Activated CD4-positive, alpha-beta T cell treated with anti-CD3 and anti-CD28 coated beads for 36 hours (primary cell): ENCODE data around the gene CENPP. TPM values are rescaled to one million over a fixed set of nuclear protein-coding genes. Genes with fewer than 3 reads are reported as not detected.

Experiments
- ATAC-seq: fragments of 200-7000 bp; cut with Tn5 transposase; one replicate; pipeline ENCODE4 v1.10.0; 2021; ENCODE audit warnings: mild to moderate bottlenecking, moderate library complexity
- CTCF ChIA-PET: fragments of 350-600 bp; sonication (Branson Sonifier 250); formaldehyde crosslinking; loops from one replicate; lab custom pipeline; 2021; ENCODE audit warnings: antibody characterized with exemption; lab: Charles Lee
- POLR2A ChIA-PET: fragments of 350-600 bp; sonication (Branson Sonifier 250); formaldehyde crosslinking; loops from one replicate; lab custom pipeline; 2021; ENCODE audit warnings: antibody characterized with exemption, inconsistent platforms; lab: Charles Lee
- DNase-seq: peaks from one replicate; pipeline ENCODE4 v3.0.0-alpha.2; 2020
- H3K27ac Mint-ChIP-seq: one replicate; pipeline ENCODE4 v1.8.0; 2021; ENCODE audit warnings: mixed read lengths
- H3K27me3 Mint-ChIP-seq: one replicate; pipeline ENCODE4 v1.8.0; 2021; ENCODE audit warnings: mixed read lengths
- H3K36me3 Mint-ChIP-seq: one replicate; pipeline ENCODE4 v1.8.0; 2021; ENCODE audit warnings: low read depth, mixed read lengths
- H3K4me1 Mint-ChIP-seq: one replicate; pipeline ENCODE4 v1.8.0; 2021; ENCODE audit warnings: mixed read lengths
- H3K4me3 Mint-ChIP-seq: one replicate; pipeline ENCODE4 v1.8.0; 2021; ENCODE audit warnings: mild to moderate bottlenecking, moderate library complexity, mixed read lengths
- H3K9me3 Mint-ChIP-seq: one replicate; pipeline ENCODE4 v1.8.0; 2021; ENCODE audit warnings: low read depth, mixed read lengths
- intact Hi-C, 2 experiments: fragments of 100-400 bp; cut with DNase I in 1 of 2; cut with micrococcal nuclease in 1 of 2; formaldehyde crosslinking; loops; one replicate each; pipeline versions ENCODE4 v1.14.2 to v1.15.1; 2022 to 2024; cut with DNase I, micrococcal nuclease
- total RNA-seq, 2 experiments: library from RNA; stranded (reverse); gene quantifications; one replicate each; pipeline ENCODE4 v1.2.3, GENCODE V29; 2021

CENPP gene
- total RNA-seq, 2 experiments from 2014 or later = 22.8 to 32.3 TPM

- intact Hi-C loops = no loop called here
- no peaks in the 10 kb centered on the region for H3K9me3 Mint-ChIP-seq
- POLR2A ChIA-PET = no interaction called here
- CTCF ChIA-PET = no interaction called here
- DNase-seq (no peak), ATAC-seq (no peak)
- H3K4me1 Mint-ChIP-seq = peaks cover 7% of the 10 kb centered on the region
- H3K4me3 Mint-ChIP-seq = no peak overlapping the region
- peaks cover 10% of the 10 kb centered on the region for H3K36me3 Mint-ChIP-seq
- no peaks in the 10 kb centered on the region for H3K27me3 Mint-ChIP-seq
- H3K27ac Mint-ChIP-seq = no peak overlapping the region
Measured at GRCh38 chr9:92657296-92658094, 331.7 kb downstream of the CENPP start.

GRCh38 chr9:92658176-92658575 is 332.4 kb downstream of the CENPP start:
- ATAC-seq (no peak), DNase-seq (no peak)
- ChIA-PET CTCF (no interaction called here), POLR2A (interaction anchor here (0.7 kb wide), 1 partner anchor 8 kb away, joined by 3 read pairs; no protein-coding TSS in a partner anchor)
- Mint-ChIP-seq H3K27me3 (no peaks in the 10 kb centered on the region), H3K36me3 (peaks cover 6% of the 10 kb centered on the region), H3K4me1 (peaks cover 7% of the 10 kb centered on the region), H3K9me3 (no peaks in the 10 kb centered on the region), H3K27ac (no peak overlapping the region), H3K4me3 (no peak overlapping the region)
- intact Hi-C loops = no loop called here

- peaks cover 11% of the 10 kb centered on the region for H3K4me1 Mint-ChIP-seq
- no peak overlapping the region for H3K4me3 Mint-ChIP-seq
- ATAC-seq = no peak
- peaks cover 10% of the 10 kb centered on the region for H3K36me3 Mint-ChIP-seq
- H3K27me3 Mint-ChIP-seq = no peaks in the 10 kb centered on the region
- intact Hi-C loops = no loop called here
- ChIA-PET CTCF (no interaction called here), POLR2A (interaction anchor here (0.7 kb wide), 1 partner anchor 8 kb away, joined by 3 read pairs; no protein-coding TSS in a partner anchor)
- H3K27ac Mint-ChIP-seq = no peak overlapping the region
- no peak for DNase-seq
- no peaks in the 10 kb centered on the region for H3K9me3 Mint-ChIP-seq
Measured at GRCh38 chr9:92658611-92659010, 332.9 kb downstream of the CENPP start.

GRCh38 chr9:92659601-92660000 is 333.8 kb downstream of the CENPP start:
- H3K27ac Mint-ChIP-seq = no peak overlapping the region
- H3K4me3 Mint-ChIP-seq = no peak overlapping the region
- ChIA-PET POLR2A (no interaction called here), CTCF (no interaction called here)
- H3K36me3 Mint-ChIP-seq = peaks cover 10% of the 10 kb centered on the region
- DNase-seq (no peak), ATAC-seq (no peak)
- intact Hi-C loops = no loop called here
- peaks cover 17% of the 10 kb centered on the region for H3K4me1 Mint-ChIP-seq
- no peaks in the 10 kb centered on the region for H3K27me3 Mint-ChIP-seq
- no peaks in the 10 kb centered on the region for H3K9me3 Mint-ChIP-seq

- POLR2A ChIA-PET = no interaction called here
- Mint-ChIP-seq H3K27ac (no peak overlapping the region), H3K9me3 (no peaks in the 10 kb centered on the region), H3K4me3 (no peak overlapping the region), H3K4me1 (peaks cover 24% of the 10 kb centered on the region), H3K27me3 (no peaks in the 10 kb centered on the region), H3K36me3 (peaks cover 13% of the 10 kb centered on the region)
- intact Hi-C loops = loop anchor here in 1 of 2 experiments (10.0 kb wide), 1 partner anchor 795 kb away; the partner anchor contains the start of genes FAM120A and FAM120AOS
- CTCF ChIA-PET = no interaction called here
- ATAC-seq (no peak), DNase-seq (no peak)
Measured at GRCh38 chr9:92660266-92660665, 334.5 kb downstream of the CENPP start.

GRCh38 chr9:92661127-92661526 is 335.4 kb downstream of the CENPP start:
- Mint-ChIP-seq H3K9me3 (no peaks in the 10 kb centered on the region), H3K4me3 (no peak overlapping the region), H3K27me3 (no peaks in the 10 kb centered on the region), H3K4me1 (peaks cover 29% of the 10 kb centered on the region), H3K36me3 (peaks cover 15% of the 10 kb centered on the region), H3K27ac (no peak overlapping the region)
- CTCF ChIA-PET = no interaction called here
- intact Hi-C loops = loop anchor here in 1 of 2 experiments (10.0 kb wide), 1 partner anchor 794 kb away; the partner anchor contains the start of genes FAM120A and FAM120AOS
- ATAC-seq (no peak), DNase-seq (no peak)
- POLR2A ChIA-PET = no interaction called here

GRCh38 chr9:92661743-92662142 is 336.0 kb downstream of the CENPP start:
- Mint-ChIP-seq H3K4me1 (peaks cover 34% of the 10 kb centered on the region), H3K36me3 (peaks cover 16% of the 10 kb centered on the region), H3K9me3 (no peaks in the 10 kb centered on the region), H3K27me3 (no peaks in the 10 kb centered on the region), H3K27ac (no peak overlapping the region), H3K4me3 (no peak overlapping the region)
- intact Hi-C loops = loop anchor here in 1 of 2 experiments (10.0 kb wide), 1 partner anchor 793 kb away; the partner anchor contains the start of genes FAM120A and FAM120AOS
- DNase-seq (no peak), ATAC-seq (no peak)
- ChIA-PET POLR2A (no interaction called here), CTCF (interaction anchor here (1.0 kb wide), 1 partner anchor 9 kb away, joined by 3 read pairs; the partner anchor contains the start of gene IPPK)

GRCh38 chr9:92663126-92663525 is 337.4 kb downstream of the CENPP start:
- ChIA-PET POLR2A (no interaction called here), CTCF (interaction anchor here (0.7 to 0.8 kb wide), 2 partner anchors 14 to 1419 kb away, joined by 3 read pairs; no protein-coding TSS in a partner anchor)
- intact Hi-C loops = loop anchor here in 1 of 2 experiments (10.0 kb wide), 1 partner anchor 792 kb away; the partner anchor contains the start of genes FAM120A and FAM120AOS
- H3K4me1 Mint-ChIP-seq = peaks cover 42% of the 10 kb centered on the region
- DNase-seq (no peak), ATAC-seq (no peak)
- H3K27me3 Mint-ChIP-seq = no peaks in the 10 kb centered on the region
- peaks cover 15% of the 10 kb centered on the region for H3K36me3 Mint-ChIP-seq
- no peak overlapping the region for H3K4me3 Mint-ChIP-seq
- no peak overlapping the region for H3K27ac Mint-ChIP-seq
- H3K9me3 Mint-ChIP-seq = no peaks in the 10 kb centered on the region

- intact Hi-C loops = loop anchor here in 1 of 2 experiments (10.0 kb wide), 1 partner anchor 791 kb away; the partner anchor contains the start of genes FAM120A and FAM120AOS
- Mint-ChIP-seq H3K27me3 (no peaks in the 10 kb centered on the region), H3K4me3 (no peak overlapping the region), H3K36me3 (peaks cover 15% of the 10 kb centered on the region), H3K4me1 (peaks cover 50% of the 10 kb centered on the region), H3K27ac (no peak overlapping the region), H3K9me3 (no peaks in the 10 kb centered on the region)
- ChIA-PET CTCF (interaction anchor here (0.8 kb wide), 1 partner anchor 15 kb away, joined by 3 read pairs; no protein-coding TSS in a partner anchor), POLR2A (no interaction called here)
- no peak for ATAC-seq
- DNase-seq = no peak
Measured at GRCh38 chr9:92663951-92664350, 338.2 kb downstream of the CENPP start.

GRCh38 chr9:92664394-92665152 is 338.8 kb downstream of the CENPP start:
- ChIA-PET CTCF (interaction anchor here (0.6 to 1.1 kb wide), 2 partner anchors 10 to 902 kb away, joined by 3 read pairs; no protein-coding TSS in a partner anchor), POLR2A (interaction anchor here (0.6 to 0.7 kb wide), 2 partner anchors 21 to 47 kb away, joined by 3 to 14 read pairs; no protein-coding TSS in a partner anchor)
- Mint-ChIP-seq H3K36me3 (peaks cover 15% of the 10 kb centered on the region), H3K4me3 (no peak overlapping the region), H3K27ac (peak overlapping the region; percentile 84), H3K9me3 (no peaks in the 10 kb centered on the region), H3K4me1 (peaks cover 50% of the 10 kb centered on the region), H3K27me3 (no peaks in the 10 kb centered on the region)
- DNase-seq (peak; percentile 62), ATAC-seq (peak; percentile 76)
- intact Hi-C loops = loop anchor here in 1 of 2 experiments (10.0 kb wide), 1 partner anchor 790 kb away; the partner anchor contains the start of genes FAM120A and FAM120AOS

GRCh38 chr9:92665836-92666235 is 340.1 kb downstream of the CENPP start:
- Mint-ChIP-seq H3K36me3 (peaks cover 15% of the 10 kb centered on the region), H3K4me3 (no peak overlapping the region), H3K9me3 (no peaks in the 10 kb centered on the region), H3K4me1 (peaks cover 50% of the 10 kb centered on the region), H3K27ac (peak overlapping the region; percentile 27), H3K27me3 (no peaks in the 10 kb centered on the region)
- intact Hi-C loops = loop anchor here in 1 of 2 experiments (10.0 kb wide), 1 partner anchor 789 kb away; the partner anchor contains the start of genes FAM120A and FAM120AOS
- ATAC-seq = no peak
- no peak for DNase-seq
- ChIA-PET POLR2A (interaction anchor here (0.5 kb wide), 1 partner anchor 183 kb away, joined by 3 read pairs; no protein-coding TSS in a partner anchor), CTCF (interaction anchor here (0.6 kb wide), 2 partner anchors 23 to 125 kb away, joined by 3 read pairs; no protein-coding TSS in a partner anchor)
